Endothelial cell of umbilical vein (primary cell): ENCODE measurements around the gene TAX1BP3. TPM values are rescaled to one million over a fixed set of nuclear protein-coding genes. Genes with fewer than 3 reads are reported as not detected.

Experiments used
- BruUV-seq: library from RNA; stranded (reverse); fragments of 400-500 nt; replicated peaks from 2 replicates; lab custom pipeline; 2021; lab: Mats Ljungman, UMichigan
- CTCF ChIA-PET: fragments of 300-600, 350-600 bp; sonication (Branson Sonifier 250); formaldehyde crosslinking; loops from one replicate; lab custom pipeline; 2021; ENCODE audit warnings: antibody characterized with exemption, inconsistent platforms; lab: Charles Lee
- POLR2A ChIA-PET: fragments of 300-600, 350-600 bp; sonication (Branson Sonifier 250); formaldehyde crosslinking; loops from one replicate; lab custom pipeline; 2021; ENCODE audit warnings: antibody characterized with exemption, inconsistent platforms; lab: Charles Lee
- DNase-seq: peaks from one replicate; pipeline ENCODE4 v3.0.0-alpha.2; 2011; ENCODE audit warnings: low read depth, low spot score
- FAIRE-seq: peaks from 2 replicates; lab custom pipeline; 2011; peaks lifted over from hg19 to GRCh38; lab: Jason Lieb, UNC
- H2AFZ ChIP-seq: 2 replicates; pipeline ENCODE4 v1.6.0; 2012; ENCODE audit warnings: low read depth, low read length, control low read depth, inconsistent platforms
- H3K27ac ChIP-seq: 2 replicates; pipeline ENCODE4 v1.5.1; 2011; ENCODE audit warnings: low read depth, mild to moderate bottlenecking, control low read depth, low read length, moderate library complexity; ENCODE audit not compliant: insufficient read depth
- H3K27me3 ChIP-seq, 2 experiments: 2 replicates each; pipeline versions ENCODE4 v1.6.0 to v1.6.1; 2011; ENCODE audit warnings: low read length in 2 of 2, mixed read lengths in 1 of 2; ENCODE audit not compliant: control insufficient read depth in 2 of 2, insufficient read depth in 2 of 2
- H3K36me3 ChIP-seq, 2 experiments: 2 replicates in 1 of 2; 3 replicates in 1 of 2; pipeline ENCODE4 v1.5.1; 2011; ENCODE audit warnings: low read length in 2 of 2, mild to moderate bottlenecking in 1 of 2, moderate library complexity in 1 of 2; ENCODE audit not compliant: control insufficient read depth in 2 of 2, insufficient read depth in 2 of 2; ENCODE audit errors: extremely low read depth in 1 of 2
- H3K4me1 ChIP-seq: 3 replicates; pipeline ENCODE4 v1.5.1; 2011; ENCODE audit warnings: mild to moderate bottlenecking, low read length; ENCODE audit not compliant: control insufficient read depth, insufficient read depth; ENCODE audit errors: extremely low read depth
- H3K4me2 ChIP-seq: 2 replicates; pipeline ENCODE4 v1.6.1; 2011; ENCODE audit warnings: low read length, control low read depth, mixed read lengths; ENCODE audit not compliant: insufficient read depth
- H3K4me3 ChIP-seq, 3 experiments: fragments of 200-600 bp in 1 of 3; sonication (generic), shearing (Covaris generic) in 1 of 3; replicated peaks in 1 of 3; 2 replicates each; pipeline ENCODE4 v1.5.1; 2011 to 2016; ENCODE audit warnings: control low read depth in 3 of 3, low read length in 3 of 3, mild to moderate bottlenecking in 2 of 3, inconsistent platforms in 1 of 3, low read depth in 1 of 3, moderate library complexity in 1 of 3; ENCODE audit not compliant: insufficient read depth in 1 of 3
- H3K79me2 ChIP-seq: 2 replicates; pipeline ENCODE4 v1.6.0; 2012; ENCODE audit warnings: low read length, inconsistent platforms; ENCODE audit not compliant: control insufficient read depth, insufficient read depth
- H3K9ac ChIP-seq: replicated peaks from 2 replicates; pipeline ENCODE3; 2011; ENCODE audit warnings: low read length, control low read depth; ENCODE audit not compliant: insufficient read depth; ENCODE audit errors: extremely low read depth
- H3K9me1 ChIP-seq: replicated peaks from 3 replicates; pipeline ENCODE4 v1.6.0; 2011; ENCODE audit warnings: mild to moderate bottlenecking, low read length; ENCODE audit not compliant: control insufficient read depth, insufficient read depth; ENCODE audit errors: extremely low read depth
- H3K9me3 ChIP-seq: replicated peaks from 2 replicates; pipeline ENCODE4 v1.5.1; 2012; ENCODE audit warnings: low read length, inconsistent platforms; ENCODE audit not compliant: control insufficient read depth, insufficient read depth
- H4K20me1 ChIP-seq: replicated peaks from 2 replicates; pipeline ENCODE3; 2011; ENCODE audit warnings: mild to moderate bottlenecking, low read length; ENCODE audit not compliant: control insufficient read depth, insufficient read depth; ENCODE audit errors: extremely low read depth
- EZH2 ChIP-seq: IDR thresholded peaks from 2 replicates; pipeline ENCODE4 v1.6.1; 2012; ENCODE audit warnings: borderline replicate concordance, low read depth, mild to moderate bottlenecking, moderate library complexity, low read length, inconsistent platforms; ENCODE audit not compliant: severe bottlenecking
- FOS ChIP-seq: IDR thresholded peaks from 2 replicates; pipeline ENCODE4 v1.6.1; 2011; ENCODE audit warnings: mild to moderate bottlenecking, low read length, moderate library complexity, borderline replicate concordance; ENCODE audit not compliant: insufficient read depth
- GATA2 ChIP-seq: IDR thresholded peaks from 2 replicates; pipeline ENCODE4 v1.7.0; 2011; ENCODE audit warnings: low read depth, mild to moderate bottlenecking, moderate library complexity, mixed read lengths, low read length; ENCODE audit not compliant: insufficient read length, insufficient read depth
- JUN ChIP-seq: IDR thresholded peaks from 2 replicates; pipeline ENCODE4 v1.6.1; 2011; ENCODE audit warnings: borderline replicate concordance, low read depth; ENCODE audit not compliant: insufficient read length, insufficient read depth
- MYC ChIP-seq: IDR thresholded peaks from one replicate; pipeline ENCODE4 v1.6.1; 2011; ENCODE audit warnings: mild to moderate bottlenecking, low read depth, low read length
- POLR2A ChIP-seq: IDR thresholded peaks from 2 replicates; pipeline ENCODE4 v1.6.1; 2012; ENCODE audit warnings: low read depth, mild to moderate bottlenecking, control low read depth, low read length
- POLR2AphosphoS5 ChIP-seq: IDR thresholded peaks from 2 replicates; pipeline ENCODE4 v1.6.1; 2012; ENCODE audit warnings: low read depth, mild to moderate bottlenecking, control low read depth, low read length, moderate library complexity; ENCODE audit not compliant: insufficient read depth
- dilution Hi-C: fragments of 300-500 bp; cut with MboI; formaldehyde crosslinking; loops from one replicate; pipeline ENCODE4 v1.15.0; 2019; ENCODE audit warnings: low sequenced_read_pairs; ENCODE audit not compliant: extremely low pct_ligation_motif_present
- intact Hi-C: fragments of 100-400 bp; cut with micrococcal nuclease; formaldehyde crosslinking; loops from one replicate; pipeline ENCODE4 v1.10.0; 2022
- polyA plus RNA-seq, 4 experiments: library from polyadenylated mRNA; depleted of rRNA in 3 of 4; stranded (reverse) in 3 of 4; unstranded in 1 of 4; fragments of >200 nt; gene quantifications; 2 replicates each; pipeline versions ENCODE4 v1.2.1 to v1.2.3, GENCODE V29; 2011 to 2012; ENCODE audit warnings: missing spikeins in 1 of 4
- total RNA-seq: library from RNA; stranded (reverse); gene quantifications from 2 replicates; pipeline ENCODE4 v1.2.3, GENCODE V29; 2021
- TF ChIP-seq, protein P1 (sequence below): IDR thresholded peaks from 2 replicates; pipeline ENCODE4 v1.6.1; 2011; ENCODE audit not compliant: insufficient read depth, insufficient read length
- TF ChIP-seq, protein P2 (sequence below), 2 donors: IDR thresholded peaks; 1 replicate in 1 of 2; 2 replicates in 1 of 2; pipeline ENCODE4 v1.5.1; 2011; ENCODE audit warnings: low read length in 2 of 2, mild to moderate bottlenecking in 2 of 2, moderate library complexity in 2 of 2, control low read depth in 1 of 2, inconsistent platforms in 1 of 2, low read depth in 1 of 2; ENCODE audit not compliant: insufficient read depth in 1 of 2; ENCODE audit errors: extremely low read depth in 1 of 2

Gene TAX1BP3
- total and polyA plus RNA-seq, 2 donors (not counting 3 experiments of a cell fraction or from before 2014, with no cell fraction given), result 254 to 315 TPM

DNA sequence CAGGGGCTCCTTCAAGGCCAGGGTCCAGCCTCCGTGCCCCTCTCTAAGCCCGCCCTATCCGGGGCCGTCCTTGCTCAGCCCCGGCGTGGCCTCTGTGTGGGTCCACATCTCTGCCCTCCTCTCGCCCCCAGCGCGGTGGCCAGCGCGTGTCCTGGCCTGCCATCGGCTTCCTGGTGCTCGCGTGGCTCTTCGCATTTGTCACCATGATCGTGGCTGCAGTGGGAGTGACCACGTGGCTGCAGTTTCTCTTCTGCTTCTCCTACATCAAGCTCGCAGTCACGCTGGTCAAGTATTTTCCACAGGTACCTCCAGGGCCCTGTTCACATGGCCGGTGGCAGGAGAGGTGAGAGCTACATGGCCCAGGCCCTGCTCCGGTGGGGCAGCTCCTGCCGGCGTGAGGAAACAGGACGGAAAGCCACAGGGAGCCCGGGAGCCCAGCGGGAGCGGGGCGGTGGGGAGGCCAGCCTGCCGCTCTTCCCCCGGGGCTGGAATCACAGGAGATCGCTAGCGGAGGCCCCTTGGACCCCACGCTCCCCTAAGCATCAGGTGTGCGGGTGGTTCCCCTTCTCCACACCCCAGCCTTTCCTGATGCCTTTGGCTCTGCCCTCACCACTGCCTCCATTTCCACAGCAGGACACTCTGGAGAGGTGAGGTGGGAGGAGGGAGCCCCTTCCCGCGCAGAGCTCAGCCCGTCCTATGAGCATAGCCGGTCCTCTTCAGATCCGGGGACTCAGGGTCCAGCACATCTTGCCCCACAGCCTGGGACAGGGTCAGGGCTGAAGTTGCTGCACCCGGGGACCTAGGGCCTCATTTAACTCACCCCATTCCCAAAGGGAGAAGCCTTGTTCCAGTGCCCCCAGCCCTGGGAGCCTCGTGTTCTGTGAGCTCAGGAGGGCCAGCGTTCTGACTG lies 10.2 kb downstream of the TAX1BP3 start:
- Histone ChIP-seq H2AFZ (no peak overlapping the region), H3K4me1 (peaks cover 6% of the 10 kb centered on the region), H4K20me1 (no peaks in the 10 kb centered on the region), H3K4me2 (no peak overlapping the region), H3K9me1 (no peaks in the 10 kb centered on the region), H3K9me3 (no peaks in the 10 kb centered on the region), H3K36me3 (peaks cover 0 to 6% of the 10 kb centered on the region in 2 experiments), H3K27ac (no peak overlapping the region), H3K4me3 (no peak overlapping the region), H3K9ac (no peak overlapping the region), H3K79me2 (no peaks in the 10 kb centered on the region), H3K27me3 (no peaks in the 10 kb centered on the region)
- DNase-seq (no peak), FAIRE-seq (no peak)
- TF ChIP-seq FOS (no peak), POLR2A (no peak), JUN (no peak), GATA2 (no peak), POLR2AphosphoS5 (no peak), MYC (no peak), EZH2 (no peak)
- TF ChIP-seq, protein P1, sequence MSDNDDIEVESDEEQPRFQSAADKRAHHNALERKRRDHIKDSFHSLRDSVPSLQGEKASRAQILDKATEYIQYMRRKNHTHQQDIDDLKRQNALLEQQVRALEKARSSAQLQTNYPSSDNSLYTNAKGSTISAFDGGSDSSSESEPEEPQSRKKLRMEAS, result no peak
- TF ChIP-seq, protein P2, sequence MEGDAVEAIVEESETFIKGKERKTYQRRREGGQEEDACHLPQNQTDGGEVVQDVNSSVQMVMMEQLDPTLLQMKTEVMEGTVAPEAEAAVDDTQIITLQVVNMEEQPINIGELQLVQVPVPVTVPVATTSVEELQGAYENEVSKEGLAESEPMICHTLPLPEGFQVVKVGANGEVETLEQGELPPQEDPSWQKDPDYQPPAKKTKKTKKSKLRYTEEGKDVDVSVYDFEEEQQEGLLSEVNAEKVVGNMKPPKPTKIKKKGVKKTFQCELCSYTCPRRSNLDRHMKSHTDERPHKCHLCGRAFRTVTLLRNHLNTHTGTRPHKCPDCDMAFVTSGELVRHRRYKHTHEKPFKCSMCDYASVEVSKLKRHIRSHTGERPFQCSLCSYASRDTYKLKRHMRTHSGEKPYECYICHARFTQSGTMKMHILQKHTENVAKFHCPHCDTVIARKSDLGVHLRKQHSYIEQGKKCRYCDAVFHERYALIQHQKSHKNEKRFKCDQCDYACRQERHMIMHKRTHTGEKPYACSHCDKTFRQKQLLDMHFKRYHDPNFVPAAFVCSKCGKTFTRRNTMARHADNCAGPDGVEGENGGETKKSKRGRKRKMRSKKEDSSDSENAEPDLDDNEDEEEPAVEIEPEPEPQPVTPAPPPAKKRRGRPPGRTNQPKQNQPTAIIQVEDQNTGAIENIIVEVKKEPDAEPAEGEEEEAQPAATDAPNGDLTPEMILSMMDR (IDR thresholded peaks at IDR 0.05; ENCODE audit: extremely low read depth in 1 of 2, insufficient read depth in 1 of 2, low read depth in 1 of 2, low read length in 2 of 2), result no peak
- ChIA-PET POLR2A (interaction anchor here (4.2 kb wide), 1 partner anchor 10 kb away, joined by 17 read pairs; the partner anchor contains the start of genes EMC6 and TAX1BP3), CTCF (interaction anchor here (1.2 kb wide), 1 partner anchor 55 kb away, joined by 3 read pairs; no protein-coding TSS in a partner anchor)
- dilution Hi-C loops, result no loop called here
- BruUV-seq, result no TSS peak
- intact Hi-C loops, result no loop called here
